Ectodermal cell (in vitro differentiated cells): Measurements from ENCODE around the gene LNX2.

Experiments used
- H3K27ac ChIP-seq: 2 replicates; pipeline ENCODE4 v1.7.0; 2013; ENCODE audit warnings: mild to moderate bottlenecking, low read depth, low read length; ENCODE audit not compliant: insufficient read depth, poor library complexity, severe bottlenecking
- H3K27me3 ChIP-seq: 2 replicates; pipeline ENCODE4 v1.7.0; 2013; ENCODE audit warnings: mild to moderate bottlenecking, low read length; ENCODE audit not compliant: insufficient read depth, control insufficient read depth, poor library complexity, severe bottlenecking
- H3K36me3 ChIP-seq: one replicate; pipeline ENCODE4 v1.7.0; 2013; ENCODE audit warnings: low read length; ENCODE audit not compliant: control insufficient read depth, insufficient read depth
- H3K4me1 ChIP-seq: one replicate; pipeline ENCODE4 v1.7.0; 2013; ENCODE audit warnings: low read length; ENCODE audit not compliant: control insufficient read depth, insufficient read depth
- H3K4me3 ChIP-seq: 2 replicates; pipeline ENCODE4 v1.7.0; 2013; ENCODE audit warnings: low read depth, low read length, control low read depth; ENCODE audit not compliant: insufficient read depth
- H3K9me3 ChIP-seq: 2 replicates; pipeline ENCODE4 v1.7.0; 2013; ENCODE audit warnings: mild to moderate bottlenecking, low read length, moderate library complexity; ENCODE audit not compliant: control insufficient read depth
- WGBS, 2 experiments: methylation state at CpG; one replicate each; pipeline ENCODE4 v1.1.7; 2013; ENCODE audit warnings: missing lambda C conversion rate in 2 of 2; 5-methylcytosine and 5-hydroxymethylcytosine counted together

The LNX2 gene

DNA sequence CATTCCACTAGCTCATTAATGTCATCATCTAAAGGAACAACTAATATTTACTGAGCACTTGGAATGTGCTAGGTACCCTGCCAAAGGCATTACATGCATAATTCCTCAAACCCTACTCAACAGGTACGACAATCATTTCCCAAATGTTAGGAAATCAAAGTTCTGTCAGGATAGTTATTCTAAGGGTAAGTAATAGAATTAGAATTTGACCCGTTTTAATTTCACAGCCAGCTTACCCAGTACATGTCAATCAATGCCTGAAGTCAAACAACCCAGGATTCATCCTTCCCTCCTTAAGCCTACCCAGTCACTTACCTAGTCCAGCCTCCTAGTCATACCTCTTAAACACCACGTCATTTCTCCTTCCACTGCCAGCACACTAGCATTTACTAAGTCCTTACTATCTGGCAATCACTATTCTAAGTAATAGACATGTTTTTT is 2.4 kb downstream of the LNX2 start:
- no peak overlapping the region for H3K4me3 ChIP-seq
- H3K36me3 ChIP-seq, result peaks cover 1% of the 10 kb centered on the region
- WGBS, 2 experiments, result 84 to 88% methylated on average over 2 to 3 of the region's 3 CpGs
- no peak overlapping the region for H3K27ac ChIP-seq
- peaks cover 14% of the 10 kb centered on the region for H3K27me3 ChIP-seq
- peaks cover 5% of the 10 kb centered on the region for H3K4me1 ChIP-seq
- no peaks in the 10 kb centered on the region for H3K9me3 ChIP-seq

DNA sequence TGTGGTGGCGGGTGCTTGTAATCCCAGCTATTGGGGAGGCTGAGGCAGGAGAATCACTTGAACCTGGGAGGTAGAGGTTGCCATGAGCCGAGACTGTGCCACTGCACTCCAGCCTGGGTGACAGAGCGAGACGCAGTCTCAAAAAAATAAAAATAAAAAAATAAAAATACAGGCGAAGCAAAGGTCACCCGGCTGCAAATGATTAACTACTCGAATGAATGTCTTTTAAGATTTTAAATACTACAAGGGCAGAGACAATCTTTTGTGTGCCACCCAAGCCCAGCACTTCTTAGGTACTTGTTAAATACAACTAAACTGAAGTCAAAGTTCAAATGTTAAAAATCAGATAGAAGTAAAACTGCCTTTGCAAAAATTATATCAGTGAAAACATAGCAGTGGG is 6.7 kb downstream of the LNX2 start:
- Histone ChIP-seq H3K4me3 (no peak overlapping the region), H3K4me1 (no peaks in the 10 kb centered on the region), H3K9me3 (no peaks in the 10 kb centered on the region), H3K27ac (no peak overlapping the region), H3K27me3 (peaks cover 2% of the 10 kb centered on the region), H3K36me3 (no peaks in the 10 kb centered on the region)
- WGBS, 2 experiments, result 93 to 97% methylated on average over 7 of the region's 7 CpGs

DNA sequence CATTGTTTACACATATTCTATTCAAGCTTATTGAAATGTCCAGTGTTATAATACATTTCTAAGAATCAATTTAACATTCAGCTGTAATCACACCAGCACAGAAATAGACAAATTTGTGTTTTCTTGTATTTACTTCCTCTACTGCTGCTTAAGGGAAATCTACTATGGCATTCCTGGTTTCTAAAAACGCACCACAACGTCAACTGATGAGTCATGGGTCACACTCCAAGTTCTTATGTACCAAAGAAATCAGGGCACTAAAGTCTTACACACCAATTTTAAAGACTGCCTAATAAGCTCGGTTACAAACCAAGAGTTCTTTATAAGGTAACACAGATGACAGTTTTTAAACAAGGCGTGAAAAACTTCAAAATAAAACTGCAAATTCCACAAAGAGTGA is 13.2 kb downstream of the LNX2 start:
- Histone ChIP-seq H3K36me3 (no peaks in the 10 kb centered on the region), H3K4me1 (no peaks in the 10 kb centered on the region), H3K27me3 (no peaks in the 10 kb centered on the region), H3K9me3 (no peaks in the 10 kb centered on the region), H3K4me3 (no peak overlapping the region), H3K27ac (no peak overlapping the region)
- WGBS, 2 experiments, result 77 to 86% methylated on average over 3 to 4 of the region's 4 CpGs

DNA sequence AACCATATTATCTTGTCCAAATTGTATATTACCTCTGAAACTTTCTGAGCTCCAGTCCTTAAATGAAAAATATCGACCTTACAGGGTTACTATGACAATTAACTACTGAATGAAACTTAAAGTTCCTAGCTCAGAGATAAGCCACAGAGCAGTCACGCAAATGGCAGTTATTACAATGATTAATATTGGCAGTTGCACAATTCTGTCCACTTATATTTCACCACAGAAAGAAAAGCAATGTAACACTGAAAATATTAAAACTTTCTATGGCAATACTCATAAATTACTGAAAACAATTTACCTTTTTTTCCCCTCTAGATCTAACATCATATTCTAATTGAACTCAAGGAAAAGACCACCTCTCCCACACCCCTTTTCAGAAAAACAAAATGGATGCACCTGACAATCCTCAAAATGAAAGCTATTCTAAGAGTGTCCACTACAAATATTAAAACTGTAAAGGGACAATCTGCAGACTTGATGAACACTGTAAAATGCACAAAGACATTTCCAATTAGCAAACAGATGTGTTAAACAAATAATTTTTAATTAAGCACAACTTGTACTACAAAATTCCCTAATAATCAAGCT is 14.6 kb downstream of the LNX2 start:
- WGBS, 2 experiments, result 89 to 93% methylated on average over 2 of the region's 2 CpGs
- Histone ChIP-seq H3K4me3 (no peak overlapping the region), H3K27ac (no peak overlapping the region), H3K9me3 (no peaks in the 10 kb centered on the region), H3K27me3 (no peaks in the 10 kb centered on the region), H3K36me3 (no peaks in the 10 kb centered on the region), H3K4me1 (no peaks in the 10 kb centered on the region)

DNA sequence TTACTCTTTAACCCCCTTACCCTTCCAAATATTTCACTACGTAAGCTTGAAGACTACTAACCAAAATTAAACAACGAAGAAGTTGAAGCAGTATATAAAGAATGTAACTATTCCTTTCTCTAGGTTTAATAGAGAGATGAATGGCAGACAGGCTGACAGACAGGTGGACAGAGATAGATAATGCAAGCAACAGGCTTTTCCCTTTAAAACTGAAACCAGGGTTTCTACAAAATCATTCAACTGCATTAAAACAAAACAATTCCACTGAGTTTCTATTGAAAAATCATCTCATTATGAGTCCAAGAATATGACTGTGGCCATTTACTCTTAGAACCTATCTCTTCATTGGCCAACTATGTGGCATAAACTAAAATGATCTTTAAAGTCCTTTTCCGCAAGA is 15.2 kb downstream of the LNX2 start:
- Histone ChIP-seq H3K27me3 (no peaks in the 10 kb centered on the region), H3K4me1 (no peaks in the 10 kb centered on the region), H3K27ac (no peak overlapping the region), H3K4me3 (no peak overlapping the region), H3K36me3 (no peaks in the 10 kb centered on the region), H3K9me3 (no peaks in the 10 kb centered on the region)
- WGBS, 2 experiments, result 67% methylated on average over 3 of the region's 3 CpGs; no CpG with 5 or more reads in 1 of the 2 experiments

DNA sequence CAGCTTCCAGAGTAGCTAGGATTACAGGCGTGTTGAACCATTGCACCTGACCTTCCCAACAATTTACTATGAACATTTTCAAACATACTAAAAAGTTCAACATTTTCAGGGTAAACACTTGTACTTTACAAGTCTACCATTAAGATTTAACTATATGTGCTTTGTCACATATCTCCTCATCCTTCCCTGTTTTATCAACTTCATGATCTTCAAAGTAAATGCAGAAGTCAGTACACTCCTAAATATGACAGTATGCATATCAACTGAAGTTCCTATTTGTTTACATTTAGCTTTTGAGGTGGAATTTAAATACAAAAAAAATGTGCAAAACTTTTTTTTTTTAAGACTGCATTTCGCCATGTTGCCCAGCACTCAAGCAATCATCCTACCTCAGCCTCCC is 18.5 kb downstream of the LNX2 start:
- Histone ChIP-seq H3K27ac (no peak overlapping the region), H3K9me3 (no peaks in the 10 kb centered on the region)

DNA sequence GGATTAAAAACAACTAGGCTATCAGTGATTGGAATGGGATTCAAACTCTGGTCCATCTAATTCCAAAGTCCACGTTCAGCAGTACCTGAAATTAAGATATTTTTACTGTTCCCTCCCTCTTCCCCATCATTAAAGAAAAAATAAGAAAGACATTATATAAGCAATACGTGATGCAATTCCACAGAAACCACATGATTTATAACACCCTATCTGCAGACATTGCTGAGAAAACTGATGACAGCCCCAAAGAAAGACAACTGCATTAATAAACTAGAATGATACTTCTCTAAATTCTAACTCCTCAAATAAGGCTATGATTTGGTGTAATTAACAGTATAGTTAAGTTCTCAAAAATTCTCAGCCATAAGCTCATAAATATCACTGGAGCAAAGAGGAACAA is 19.1 kb downstream of the LNX2 start:
- Histone ChIP-seq H3K27me3 (no peaks in the 10 kb centered on the region), H3K4me1 (no peaks in the 10 kb centered on the region), H3K27ac (no peak overlapping the region), H3K36me3 (no peaks in the 10 kb centered on the region), H3K9me3 (no peaks in the 10 kb centered on the region), H3K4me3 (no peak overlapping the region)
- WGBS, 2 experiments, result 91 to 95% methylated on average over 2 of the region's 2 CpGs

More for the DNA sequence above, 18.5 kb downstream of the LNX2 start:
- Histone ChIP-seq H3K4me1 (no peaks in the 10 kb centered on the region), H3K27me3 (no peaks in the 10 kb centered on the region), H3K36me3 (no peaks in the 10 kb centered on the region), H3K4me3 (no peak overlapping the region)
- 92 to 98% methylated on average over 2 of the region's 2 CpGs for WGBS, 2 experiments

DNA sequence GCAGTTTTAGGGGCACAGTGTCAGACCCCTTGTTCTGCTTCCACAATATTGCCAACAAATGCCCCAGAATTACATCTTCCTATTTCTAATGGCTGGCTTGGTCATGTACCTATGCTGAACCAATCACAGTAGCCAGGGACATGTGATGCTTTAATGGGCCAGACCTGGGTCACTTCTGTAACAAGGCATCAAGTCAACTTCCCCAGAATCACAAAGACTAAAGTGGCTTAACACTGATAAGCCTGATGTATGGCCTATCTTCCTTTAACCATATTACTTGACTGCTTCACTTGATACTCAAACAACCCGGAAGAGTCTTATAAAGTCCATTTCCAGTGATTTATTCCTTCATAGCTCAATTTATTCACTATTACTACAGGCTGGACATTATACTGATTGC is 19.6 kb downstream of the LNX2 start:
- H3K4me3 ChIP-seq, result no peak overlapping the region
- no peaks in the 10 kb centered on the region for H3K36me3 ChIP-seq
- H3K27me3 ChIP-seq, result no peaks in the 10 kb centered on the region
- H3K4me1 ChIP-seq, result no peaks in the 10 kb centered on the region
- WGBS, 2 experiments, result 93 to 98% methylated on average over 1 of the region's 1 CpG
- H3K9me3 ChIP-seq, result no peaks in the 10 kb centered on the region
- H3K27ac ChIP-seq, result no peak overlapping the region

DNA sequence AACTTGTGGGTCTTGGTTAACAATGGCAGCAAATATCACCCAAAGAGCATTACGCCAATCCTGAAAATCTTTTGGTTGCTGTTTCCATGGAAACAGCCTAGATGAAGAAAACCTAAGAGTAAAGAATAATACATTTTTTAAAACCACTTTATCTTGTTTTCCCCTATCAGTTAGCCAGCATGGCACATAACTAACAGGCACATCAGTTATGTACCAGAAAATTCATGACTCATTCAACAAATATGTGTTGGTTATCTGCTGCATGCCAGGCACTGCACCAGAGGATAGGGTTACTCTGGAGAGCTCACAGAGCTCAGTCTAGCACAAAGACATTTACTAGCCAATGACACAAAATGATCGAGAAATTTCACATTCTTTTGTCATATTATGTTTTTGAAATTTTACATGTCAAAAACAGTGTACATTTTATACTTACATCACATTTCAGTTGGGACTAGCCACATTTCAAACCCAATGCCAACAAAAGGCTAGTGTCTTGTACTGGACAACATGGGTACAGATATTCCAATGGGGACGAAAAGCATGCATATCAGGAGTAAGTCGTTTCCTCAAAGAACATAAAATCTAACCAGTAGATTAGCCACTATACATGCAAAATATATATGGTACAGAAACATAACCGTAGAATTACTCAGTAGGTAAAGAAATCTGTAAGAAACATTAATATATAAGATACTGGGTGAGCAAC is 20.3 kb downstream of the LNX2 start:
- Histone ChIP-seq H3K36me3 (no peaks in the 10 kb centered on the region), H3K4me1 (no peaks in the 10 kb centered on the region), H3K27ac (no peak overlapping the region), H3K27me3 (no peaks in the 10 kb centered on the region), H3K9me3 (no peaks in the 10 kb centered on the region), H3K4me3 (no peak overlapping the region)
- WGBS, 2 experiments, result 86 to 100% methylated on average over 2 to 5 of the region's 5 CpGs

DNA sequence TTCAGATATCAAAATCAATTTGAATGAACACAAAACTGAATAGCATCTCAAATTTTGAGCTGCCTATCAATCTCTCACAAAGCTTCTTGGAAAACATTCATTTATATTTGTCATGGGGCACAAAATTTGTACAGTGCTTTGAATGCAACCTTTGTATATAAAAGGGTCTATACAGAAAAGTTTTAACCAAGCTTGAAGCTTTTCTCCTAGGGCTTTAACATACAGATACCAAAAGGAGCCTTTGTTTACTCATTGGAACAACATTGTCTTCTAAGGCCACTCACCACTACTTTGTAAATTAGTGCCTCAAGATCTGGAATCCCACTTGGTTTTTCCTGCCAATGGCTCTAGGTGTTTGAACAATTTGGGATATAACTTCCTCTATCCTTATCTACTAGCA is 21.2 kb downstream of the LNX2 start:
- H3K4me3 ChIP-seq, result no peak overlapping the region

More for the DNA sequence above, 21.2 kb downstream of the LNX2 start:
- H3K27ac ChIP-seq, result no peak overlapping the region
- no peaks in the 10 kb centered on the region for H3K4me1 ChIP-seq
- H3K27me3 ChIP-seq, result no peaks in the 10 kb centered on the region
- H3K36me3 ChIP-seq, result no peaks in the 10 kb centered on the region
- H3K9me3 ChIP-seq, result no peaks in the 10 kb centered on the region
